IPS DF 6.9 (cell line): Measurements from ENCODE around the gene RABGAP1L.

Experiments used
- DNase-seq: peaks from one replicate; pipeline ENCODE4 v3.0.0-alpha.2; 2013; ENCODE audit warnings: low read depth, low spot score
- H3K27ac ChIP-seq: one replicate; pipeline ENCODE4 v1.5.1; 2013; ENCODE audit warnings: low read length, control low read depth
- H3K27me3 ChIP-seq: 2 replicates; pipeline ENCODE4 v1.6.1; 2013; ENCODE audit warnings: mild to moderate bottlenecking, low read length; ENCODE audit not compliant: control insufficient read depth, insufficient read depth
- H3K36me3 ChIP-seq: 2 replicates; pipeline ENCODE4 v1.6.1; 2013; ENCODE audit warnings: low read length; ENCODE audit not compliant: control insufficient read depth, insufficient read depth
- H3K4me1 ChIP-seq: 2 replicates; pipeline ENCODE4 v1.6.1; 2013; ENCODE audit warnings: low read length; ENCODE audit not compliant: control insufficient read depth, insufficient read depth
- H3K4me3 ChIP-seq: 2 replicates; pipeline ENCODE4 v1.5.1; 2013; ENCODE audit warnings: mild to moderate bottlenecking, low read length
- H3K9me3 ChIP-seq: 2 replicates; pipeline ENCODE4 v1.6.1; 2013; ENCODE audit warnings: low read length, inconsistent platforms; ENCODE audit not compliant: control insufficient read depth, insufficient read depth
- WGBS: extraction: QIAGEN DNeasy Blood & Tissue Kit; methylation state at CpG from one replicate; pipeline ENCODE4 v1.1.7; 2013; ENCODE audit warnings: mixed read lengths, missing lambda C conversion rate; ENCODE audit not compliant: insufficient read length, insufficient coverage; 5-methylcytosine and 5-hydroxymethylcytosine counted together

Gene RABGAP1L

DNA sequence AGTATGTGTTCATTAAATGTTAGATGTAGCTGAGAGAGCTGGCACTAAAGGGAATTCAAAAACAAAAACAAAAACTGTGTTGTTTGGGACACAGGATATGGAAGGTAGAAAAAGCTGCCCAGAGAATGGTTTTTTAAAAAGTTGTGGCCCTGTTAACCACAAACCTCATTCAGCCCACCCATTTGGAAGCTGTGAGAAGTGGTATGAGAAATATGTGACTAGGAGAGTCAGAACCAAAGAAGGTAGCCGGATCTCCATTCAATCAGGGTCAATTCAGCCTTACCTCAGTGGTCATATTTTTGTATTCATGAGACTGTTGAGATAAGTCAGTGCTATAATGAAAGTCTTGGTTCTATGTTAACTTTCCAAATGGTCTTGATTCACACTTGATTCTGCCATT lies 810.7 kb downstream of the RABGAP1L start:
- no peaks in the 10 kb centered on the region; the same call in 1 of the 2 replicates for H3K4me1 ChIP-seq
- DNase-seq: no peak
- no CpG with 5 or more reads among the region's 1 CpG for WGBS
- H3K4me3 ChIP-seq: no peak overlapping the region
- peaks cover 11% of the 10 kb centered on the region for H3K36me3 ChIP-seq
- H3K27me3 ChIP-seq: no peaks in the 10 kb centered on the region
- no peaks in the 10 kb centered on the region for H3K9me3 ChIP-seq
- no peak overlapping the region for H3K27ac ChIP-seq

DNA sequence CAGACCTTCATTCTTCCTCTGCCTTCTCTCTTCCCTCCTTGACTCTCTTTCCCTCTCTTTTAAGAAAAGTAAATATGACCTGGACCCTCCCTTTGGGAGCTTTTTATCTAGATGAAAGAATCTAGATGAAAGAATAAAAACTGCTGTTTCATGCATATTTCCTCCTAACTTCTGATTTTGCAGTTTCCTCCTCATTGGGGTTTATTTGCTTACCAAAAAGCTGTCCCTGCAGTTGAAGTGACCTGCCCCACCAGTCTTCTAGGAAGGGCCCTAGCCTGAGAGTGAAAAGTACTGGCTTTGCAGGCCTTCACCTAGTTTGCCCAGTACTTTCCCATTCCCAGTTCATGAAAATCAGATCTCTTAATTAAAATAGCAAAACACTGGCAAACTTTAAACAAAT lies 812.1 kb downstream of the RABGAP1L start:
- Histone ChIP-seq H3K27ac (no peak overlapping the region), H3K4me3 (no peak overlapping the region), H3K4me1 (no peaks in the 10 kb centered on the region; the same call in 1 of the 2 replicates), H3K9me3 (no peaks in the 10 kb centered on the region), H3K27me3 (no peaks in the 10 kb centered on the region), H3K36me3 (peaks cover 18% of the 10 kb centered on the region)
- DNase-seq: no peak

DNA sequence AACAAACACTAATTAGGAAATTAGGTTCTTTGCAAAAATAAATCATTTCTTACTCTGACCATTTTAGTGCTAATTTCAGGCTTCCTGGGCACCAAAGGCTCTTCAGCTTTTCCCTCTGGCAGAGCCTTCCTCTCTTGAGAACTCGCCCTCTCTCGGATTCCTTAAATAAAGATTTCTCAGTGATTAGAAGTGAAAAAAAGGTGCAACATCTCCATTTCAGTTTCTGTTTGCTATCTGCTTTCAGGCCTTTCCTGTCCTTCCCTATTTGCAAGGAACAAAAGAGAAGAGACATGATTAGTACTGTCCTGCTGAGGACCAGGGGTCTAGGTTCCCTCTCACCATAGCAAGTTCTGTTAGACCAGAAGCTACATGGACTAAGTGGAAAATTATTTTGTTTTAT lies 812.6 kb downstream of the RABGAP1L start:
- Histone ChIP-seq H3K4me1 (no peaks in the 10 kb centered on the region; the same call in 1 of the 2 replicates), H3K36me3 (peaks cover 18% of the 10 kb centered on the region), H3K27me3 (no peaks in the 10 kb centered on the region), H3K9me3 (no peaks in the 10 kb centered on the region), H3K27ac (no peak overlapping the region), H3K4me3 (no peak overlapping the region)
- WGBS: no CpG with 5 or more reads among the region's 2 CpGs
- no peak for DNase-seq

- H3K27ac ChIP-seq: no peak overlapping the region
- no CpG with 5 or more reads among the region's 2 CpGs for WGBS
- H3K9me3 ChIP-seq: no peaks in the 10 kb centered on the region
- H3K4me3 ChIP-seq: no peak overlapping the region
- H3K4me1 ChIP-seq: no peaks in the 10 kb centered on the region; the same call in 1 of the 2 replicates
- DNase-seq: no peak
- peaks cover 22% of the 10 kb centered on the region for H3K36me3 ChIP-seq
- H3K27me3 ChIP-seq: no peaks in the 10 kb centered on the region
Observed at GRCh38 chr1:174974711-174975119, 815.4 kb downstream of the RABGAP1L start.

GRCh38 chr1:174975764-174976163 lies 816.4 kb downstream of the RABGAP1L start:
- H3K4me1 ChIP-seq: no peaks in the 10 kb centered on the region; the same call in 1 of the 2 replicates
- H3K36me3 ChIP-seq: peaks cover 22% of the 10 kb centered on the region
- no peak overlapping the region for H3K4me3 ChIP-seq
- no peak for DNase-seq
- WGBS: no CpG with 5 or more reads among the region's 1 CpG
- H3K27ac ChIP-seq: no peak overlapping the region
- no peaks in the 10 kb centered on the region for H3K27me3 ChIP-seq
- no peaks in the 10 kb centered on the region for H3K9me3 ChIP-seq

DNA sequence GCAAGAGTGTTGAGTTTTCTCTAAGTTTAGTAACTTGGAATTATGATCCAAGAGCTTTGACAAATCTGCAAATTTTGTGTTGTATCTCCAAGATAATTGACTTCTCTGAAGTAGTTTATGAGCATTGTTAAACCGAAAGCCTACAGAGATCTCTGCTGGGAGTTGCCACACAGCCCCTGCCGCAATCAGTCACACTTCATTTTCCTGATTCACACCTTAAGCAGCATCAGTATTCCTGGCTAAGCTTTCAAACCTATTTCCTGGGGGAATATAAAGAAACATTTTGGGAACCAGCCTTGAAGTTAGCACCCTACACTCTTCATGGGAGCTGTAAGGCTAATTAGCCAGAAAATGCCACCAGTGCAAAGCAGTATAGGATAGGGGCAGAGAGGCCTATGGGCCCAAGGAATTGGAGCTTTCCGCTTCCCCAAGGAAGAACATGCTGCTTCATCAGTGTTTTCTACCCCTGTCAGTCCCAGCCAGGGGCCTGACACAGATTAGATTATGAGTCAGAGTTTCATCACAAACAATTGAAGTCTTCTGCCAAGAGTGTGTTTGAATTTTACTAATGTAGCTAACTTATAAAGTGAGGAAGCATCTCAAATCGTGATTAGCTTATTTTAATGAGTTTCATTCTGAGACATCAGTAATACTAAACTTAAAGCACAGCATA lies 817.3 kb downstream of the RABGAP1L start:
- peaks cover 20% of the 10 kb centered on the region for H3K36me3 ChIP-seq

DNA sequence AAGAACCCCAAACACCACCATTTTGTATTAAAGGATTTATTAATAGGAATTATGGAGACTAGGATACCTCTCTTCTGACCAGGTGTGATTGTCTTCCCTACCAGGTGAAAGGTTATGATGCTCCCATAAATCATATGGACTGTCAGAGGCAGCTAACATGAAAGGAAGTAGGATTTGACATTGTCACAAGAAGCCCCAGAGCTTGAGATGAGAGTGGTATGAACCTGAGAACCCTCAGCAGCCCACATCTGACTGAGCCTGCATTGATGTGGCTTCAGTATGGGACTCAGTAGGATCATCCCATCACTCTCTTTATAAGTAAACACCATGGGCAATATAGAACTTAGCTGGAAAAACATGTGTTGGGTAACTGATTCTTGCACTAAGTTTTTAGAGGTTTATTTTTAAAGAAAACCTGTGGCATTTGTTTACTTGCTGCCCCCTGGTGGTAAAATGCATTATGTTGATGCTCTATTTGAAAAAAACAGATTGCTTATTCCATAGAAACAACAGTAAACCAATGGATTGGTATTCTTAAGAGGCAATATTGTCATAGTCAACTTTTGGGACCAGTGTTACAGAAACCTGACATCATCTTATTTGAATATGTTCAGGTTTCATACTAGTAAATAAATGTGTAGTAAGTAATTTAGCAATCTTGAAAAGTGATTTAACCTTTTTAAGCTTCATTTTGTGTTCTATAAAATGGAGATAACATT lies 823.8 kb downstream of the RABGAP1L start:
- Histone ChIP-seq H3K27me3 (no peaks in the 10 kb centered on the region), H3K9me3 (no peaks in the 10 kb centered on the region), H3K36me3 (peaks cover 10% of the 10 kb centered on the region; the same call in 1 of the 2 replicates), H3K4me1 (no peaks in the 10 kb centered on the region), H3K27ac (no peak overlapping the region), H3K4me3 (no peak overlapping the region)
- DNase-seq: no peak

More for the DNA sequence above, 817.3 kb downstream of the RABGAP1L start:
- WGBS: no CpG with 5 or more reads among the region's 4 CpGs
- Histone ChIP-seq H3K4me3 (no peak overlapping the region), H3K27me3 (no peaks in the 10 kb centered on the region), H3K4me1 (no peaks in the 10 kb centered on the region; the same call in 1 of the 2 replicates), H3K27ac (no peak overlapping the region), H3K9me3 (no peaks in the 10 kb centered on the region)
- no peak for DNase-seq

GRCh38 chr1:174984952-174985351 lies 825.6 kb downstream of the RABGAP1L start:
- DNase-seq: no peak
- H3K4me3 ChIP-seq: no peak overlapping the region
- no peak overlapping the region for H3K27ac ChIP-seq
- WGBS: no CpG with 5 or more reads among the region's 4 CpGs
- no peaks in the 10 kb centered on the region for H3K27me3 ChIP-seq
- H3K4me1 ChIP-seq: no peaks in the 10 kb centered on the region
- peaks cover 12% of the 10 kb centered on the region; the same call in 1 of the 2 replicates for H3K36me3 ChIP-seq
- H3K9me3 ChIP-seq: no peaks in the 10 kb centered on the region

GRCh38 chr1:174988539-174988938 lies 829.2 kb downstream of the RABGAP1L start:
- DNase-seq: no peak
- H3K4me1 ChIP-seq: no peaks in the 10 kb centered on the region
- peaks cover 11% of the 10 kb centered on the region; the same call in 1 of the 2 replicates for H3K36me3 ChIP-seq
- no peaks in the 10 kb centered on the region for H3K9me3 ChIP-seq
- H3K4me3 ChIP-seq: no peak overlapping the region
- H3K27ac ChIP-seq: no peak overlapping the region
- H3K27me3 ChIP-seq: no peaks in the 10 kb centered on the region

DNA sequence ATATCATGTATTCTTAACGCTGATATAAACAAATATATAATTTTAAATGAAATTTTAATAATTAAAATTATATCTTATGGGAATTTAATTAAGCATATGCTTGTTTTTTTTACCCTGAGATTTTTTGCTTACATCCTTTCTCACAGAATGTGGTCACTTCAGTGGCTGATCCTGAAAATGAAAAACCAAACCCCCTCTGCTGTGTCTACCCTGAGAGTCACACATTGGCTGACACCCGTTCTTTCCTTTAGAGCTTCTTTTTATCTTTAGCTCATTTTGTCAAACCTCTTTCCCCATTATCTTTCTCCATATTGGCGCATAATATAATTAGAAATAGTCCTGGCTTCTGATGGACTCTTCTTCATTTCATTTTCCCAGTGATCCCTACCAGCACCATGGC lies 829.7 kb downstream of the RABGAP1L start:
- no peaks in the 10 kb centered on the region for H3K27me3 ChIP-seq
- H3K9me3 ChIP-seq: no peaks in the 10 kb centered on the region
- H3K4me3 ChIP-seq: no peak overlapping the region
- H3K36me3 ChIP-seq: peaks cover 11% of the 10 kb centered on the region; the same call in 1 of the 2 replicates
- DNase-seq: no peak
- no peaks in the 10 kb centered on the region for H3K4me1 ChIP-seq
- WGBS: no CpG with 5 or more reads among the region's 3 CpGs
- H3K27ac ChIP-seq: no peak overlapping the region
